ENCODE measurements around the gene IFNL3.

GRCh38 chr19:39224910-39225309 lies 19.9 kb downstream of the IFNL3 start:
- TF ChIP-seq NFE2L1 (CRISPR knock-in tag; IDR thresholded peaks at IDR 0.05) (no peak), IRF1 (CRISPR knock-in tag; IDR thresholded peaks at IDR 0.05) (no peak), CTCF (IDR thresholded peaks at IDR 0.05) (no peak), SOX15 (CRISPR knock-in tag; IDR thresholded peaks at IDR 0.05) (no peak), PRDM15 (CRISPR knock-in tag; IDR thresholded peaks at IDR 0.05) (no peak), SP1 (CRISPR knock-in tag; conservative IDR thresholded peaks at IDR 0.05) (no peak), HMGXB4 (CRISPR knock-in tag; IDR thresholded peaks at IDR 0.05) (no peak), ELF4 (CRISPR knock-in tag; IDR thresholded peaks at IDR 0.05; ENCODE audit: low read depth) (no peak)
